CD14-positive monocyte (primary cell): ENCODE results near the gene TECPR2. TPM values are rescaled to one million over a fixed set of nuclear protein-coding genes. Genes with fewer than 3 reads are reported as not detected.
A peak's percentile ranks its signal among the peaks of the same experiment; 100 is the strongest.

ENCODE experiments used
- DNase-seq, 3 donors: peaks; one replicate each; pipeline ENCODE4 v3.0.0-alpha.2; 2011 to 2022
- H2AFZ ChIP-seq: 2 replicates; pipeline ENCODE4 v1.6.0; 2012; ENCODE audit warnings: mild to moderate bottlenecking, low read depth, low read length, inconsistent platforms; ENCODE audit not compliant: insufficient read depth, poor library complexity, severe bottlenecking
- H3K27ac ChIP-seq, 2 donors: 1 replicate in 1 of 2; 2 replicates in 1 of 2; pipeline ENCODE4 v1.5.1; 2012 to 2013; ENCODE audit warnings: low read length in 2 of 2, control low read depth in 1 of 2, inconsistent platforms in 1 of 2, low read depth in 1 of 2, mild to moderate bottlenecking in 1 of 2
- H3K27me3 ChIP-seq, 2 donors: one replicate each; pipeline versions ENCODE4 v1.6.0 to v1.6.1; 2011 to 2013; ENCODE audit warnings: low read length in 2 of 2; ENCODE audit not compliant: control insufficient read depth in 2 of 2, insufficient read depth in 2 of 2
- H3K36me3 ChIP-seq, 2 donors: replicated peaks in 1 of 2; 1 replicate in 1 of 2; 2 replicates in 1 of 2; pipeline versions ENCODE4 v1.5.1 to v1.6.1; 2012 to 2013; ENCODE audit warnings: low read length in 2 of 2, control low read depth in 1 of 2, inconsistent platforms in 1 of 2, mild to moderate bottlenecking in 1 of 2; ENCODE audit not compliant: insufficient read depth in 2 of 2, control insufficient read depth in 1 of 2
- H3K4me1 ChIP-seq, 2 donors: 1 replicate in 1 of 2; 2 replicates in 1 of 2; pipeline versions ENCODE4 v1.5.1 to v1.6.1; 2012 to 2013; ENCODE audit warnings: low read length in 2 of 2, control low read depth in 1 of 2, inconsistent platforms in 1 of 2, mild to moderate bottlenecking in 1 of 2, moderate library complexity in 1 of 2; ENCODE audit not compliant: insufficient read depth in 2 of 2, control insufficient read depth in 1 of 2
- H3K4me2 ChIP-seq: replicated peaks from 2 replicates; pipeline ENCODE3; 2012; ENCODE audit warnings: low read length, moderate library complexity, mild to moderate bottlenecking; ENCODE audit not compliant: poor library complexity, severe bottlenecking; ENCODE audit errors: extremely low read depth
- H3K4me3 ChIP-seq, 3 experiments: fragments of 200-600 bp in 1 of 3; sonication (generic) in 1 of 3; replicated peaks in 1 of 3; 1 replicate in 2 of 3; 2 replicates in 1 of 3; pipeline ENCODE4 v1.5.1; 2011 to 2013; ENCODE audit warnings: low read length in 3 of 3, mild to moderate bottlenecking in 3 of 3, control low read depth in 2 of 3, low read depth in 2 of 3, inconsistent platforms in 1 of 3, moderate library complexity in 1 of 3
- H3K79me2 ChIP-seq: 2 replicates; pipeline ENCODE4 v1.6.0; 2012; ENCODE audit warnings: mild to moderate bottlenecking, control low read depth, inconsistent platforms, low read length, moderate library complexity; ENCODE audit not compliant: insufficient read depth
- H3K9ac ChIP-seq: 2 replicates; pipeline ENCODE4 v1.6.0; 2017; ENCODE audit warnings: low read length, mild to moderate bottlenecking; ENCODE audit not compliant: insufficient read depth, poor library complexity, severe bottlenecking
- H3K9me3 ChIP-seq, 2 donors: replicated peaks in 1 of 2; 1 replicate in 1 of 2; 2 replicates in 1 of 2; pipeline versions ENCODE4 v1.5.1 to v1.6.1; 2012 to 2013; ENCODE audit warnings: low read length in 2 of 2, control low read depth in 1 of 2; ENCODE audit not compliant: control insufficient read depth in 1 of 2, insufficient read depth in 1 of 2
- H4K20me1 ChIP-seq: 2 replicates; pipeline ENCODE4 v1.6.0; 2012; ENCODE audit warnings: mild to moderate bottlenecking, low read length, control low read depth, moderate library complexity; ENCODE audit not compliant: insufficient read depth
- H3K27ac Mint-ChIP-seq, 7 donors: one replicate each; pipeline ENCODE4 v1.8.0; 2020; ENCODE audit warnings: mild to moderate bottlenecking in 7 of 7, mixed read lengths in 7 of 7, moderate library complexity in 6 of 7, inconsistent platforms in 2 of 7
- H3K27me3 Mint-ChIP-seq, 3 donors: one replicate each; pipeline ENCODE4 v1.8.0; 2021 to 2022; ENCODE audit warnings: low read depth in 3 of 3, mild to moderate bottlenecking in 3 of 3, mixed read lengths in 3 of 3, moderate library complexity in 3 of 3, inconsistent platforms in 1 of 3
- H3K36me3 Mint-ChIP-seq, 2 donors: one replicate each; pipeline ENCODE4 v1.8.0; 2020; ENCODE audit warnings: mixed read lengths in 2 of 2, inconsistent platforms in 1 of 2, mild to moderate bottlenecking in 1 of 2
- H3K4me1 Mint-ChIP-seq: one replicate; pipeline ENCODE4 v1.8.0; 2020; ENCODE audit warnings: mild to moderate bottlenecking, mixed read lengths
- H3K4me3 Mint-ChIP-seq, 2 donors: one replicate each; pipeline ENCODE4 v1.8.0; 2020; ENCODE audit warnings: mild to moderate bottlenecking in 2 of 2, mixed read lengths in 2 of 2, moderate library complexity in 1 of 2
- H3K9me3 Mint-ChIP-seq, 7 donors: one replicate each; pipeline ENCODE4 v1.8.0; 2020 to 2022; ENCODE audit warnings: mixed read lengths in 7 of 7, mild to moderate bottlenecking in 6 of 7, moderate library complexity in 6 of 7, inconsistent platforms in 2 of 7
- WGBS: methylation state at CpG from one replicate; pipeline ENCODE4 v1.1.5; 2013; ENCODE audit warnings: missing lambda C conversion rate; ENCODE audit not compliant: insufficient coverage; 5-methylcytosine and 5-hydroxymethylcytosine counted together
- intact Hi-C, 2 donors: fragments of 100-400 bp; cut with micrococcal nuclease; formaldehyde crosslinking; loops; one replicate each; pipeline versions ENCODE4 v1.15.0 to v1.15.1; 2023
- polyA plus RNA-seq, 3 donors: library from polyadenylated mRNA; depleted of rRNA in 1 of 3; unstranded in 2 of 3; stranded (reverse) in 1 of 3; fragments of 300-500 nt in 2 of 3; fragments of >200 nt in 1 of 3; fragmentation: Illumina TruSeq in 2 of 3; gene quantifications; 1 replicate in 2 of 3; 2 replicates in 1 of 3; pipeline ENCODE4 v1.2.3, GENCODE V29; 2012 to 2021
- TF ChIP-seq, protein P1 (sequence below): fragments of 200-600 bp; IDR thresholded peaks from one replicate; pipeline ENCODE4 v1.8.0; 2022; ENCODE audit warnings: antibody characterized with exemption, mild to moderate bottlenecking

TECPR2 gene
- polyA plus RNA-seq, 3 donors = 2.8 to 10.4 (median 6.4) TPM

DNA sequence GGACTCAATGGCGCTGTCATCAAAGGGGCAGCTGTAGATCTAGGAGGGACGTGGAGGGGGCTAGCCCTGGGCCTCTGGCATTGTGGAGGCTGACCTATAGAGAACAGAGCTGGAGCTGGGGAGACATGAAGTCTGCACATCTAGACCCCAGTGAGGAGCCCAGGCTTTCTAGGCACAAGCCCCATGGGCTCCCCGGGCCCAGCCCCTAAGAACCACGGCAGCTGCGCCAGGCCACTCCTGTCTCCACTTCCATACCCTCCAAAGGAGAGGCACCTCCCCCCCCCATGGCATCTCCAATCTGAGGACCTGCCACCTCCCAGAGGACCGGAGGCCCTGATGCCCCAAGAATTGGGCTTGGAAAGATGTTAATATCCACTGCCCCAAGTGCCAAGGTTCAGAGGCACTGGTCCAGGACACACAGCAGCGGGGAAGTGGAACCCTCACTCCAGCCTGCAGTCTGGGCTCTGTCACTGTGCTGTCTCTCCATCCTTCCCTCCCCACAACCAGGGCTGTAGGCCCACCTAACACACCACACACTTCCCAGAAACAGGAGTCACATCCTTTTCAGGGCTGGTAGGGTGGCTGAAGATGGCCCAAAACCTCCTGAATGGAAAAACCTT is 142.4 kb downstream of the TECPR2 start:
- Histone ChIP-seq H2AFZ (no peak overlapping the region), H3K4me2 (no peak overlapping the region), H3K36me3 (no peaks in the 10 kb centered on the region), H4K20me1 (no peaks in the 10 kb centered on the region), H3K9me3 (no peaks in the 10 kb centered on the region), H3K79me2 (no peaks in the 10 kb centered on the region), H3K4me3 (no peak overlapping the region), H3K27ac (no peak overlapping the region), H3K4me1 (peaks cover 16 to 20% of the 10 kb centered on the region in 2 donors), H3K27me3 (peaks cover 0 to 4% of the 10 kb centered on the region in 2 donors), H3K9ac (no peak overlapping the region)
- peaks cover 8 to 22% of the 10 kb centered on the region in 2 donors for H3K36me3 Mint-ChIP-seq
- H3K27ac Mint-ChIP-seq = peak overlapping the region in 3 of 7 donors; percentile 26 to 69 (median 31)
- peaks cover 0 to 3% (median 2%) of the 10 kb centered on the region in 7 donors for H3K9me3 Mint-ChIP-seq
- H3K4me3 Mint-ChIP-seq = no peak overlapping the region
- intact Hi-C loops = loop anchor here in 1 of 2 donors (10.0 kb wide), 1 partner anchor 140 kb away; the partner anchor contains the start of genes CINP and TECPR2
- H3K4me1 Mint-ChIP-seq = peaks cover 24% of the 10 kb centered on the region
- TF ChIP-seq, protein P1, sequence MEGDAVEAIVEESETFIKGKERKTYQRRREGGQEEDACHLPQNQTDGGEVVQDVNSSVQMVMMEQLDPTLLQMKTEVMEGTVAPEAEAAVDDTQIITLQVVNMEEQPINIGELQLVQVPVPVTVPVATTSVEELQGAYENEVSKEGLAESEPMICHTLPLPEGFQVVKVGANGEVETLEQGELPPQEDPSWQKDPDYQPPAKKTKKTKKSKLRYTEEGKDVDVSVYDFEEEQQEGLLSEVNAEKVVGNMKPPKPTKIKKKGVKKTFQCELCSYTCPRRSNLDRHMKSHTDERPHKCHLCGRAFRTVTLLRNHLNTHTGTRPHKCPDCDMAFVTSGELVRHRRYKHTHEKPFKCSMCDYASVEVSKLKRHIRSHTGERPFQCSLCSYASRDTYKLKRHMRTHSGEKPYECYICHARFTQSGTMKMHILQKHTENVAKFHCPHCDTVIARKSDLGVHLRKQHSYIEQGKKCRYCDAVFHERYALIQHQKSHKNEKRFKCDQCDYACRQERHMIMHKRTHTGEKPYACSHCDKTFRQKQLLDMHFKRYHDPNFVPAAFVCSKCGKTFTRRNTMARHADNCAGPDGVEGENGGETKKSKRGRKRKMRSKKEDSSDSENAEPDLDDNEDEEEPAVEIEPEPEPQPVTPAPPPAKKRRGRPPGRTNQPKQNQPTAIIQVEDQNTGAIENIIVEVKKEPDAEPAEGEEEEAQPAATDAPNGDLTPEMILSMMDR = no peak
- DNase-seq = no peak
- peaks cover 0 to 2% (median 2%) of the 10 kb centered on the region in 3 donors for H3K27me3 Mint-ChIP-seq
- WGBS = 99% methylated on average over 7 of the region's 7 CpGs

DNA sequence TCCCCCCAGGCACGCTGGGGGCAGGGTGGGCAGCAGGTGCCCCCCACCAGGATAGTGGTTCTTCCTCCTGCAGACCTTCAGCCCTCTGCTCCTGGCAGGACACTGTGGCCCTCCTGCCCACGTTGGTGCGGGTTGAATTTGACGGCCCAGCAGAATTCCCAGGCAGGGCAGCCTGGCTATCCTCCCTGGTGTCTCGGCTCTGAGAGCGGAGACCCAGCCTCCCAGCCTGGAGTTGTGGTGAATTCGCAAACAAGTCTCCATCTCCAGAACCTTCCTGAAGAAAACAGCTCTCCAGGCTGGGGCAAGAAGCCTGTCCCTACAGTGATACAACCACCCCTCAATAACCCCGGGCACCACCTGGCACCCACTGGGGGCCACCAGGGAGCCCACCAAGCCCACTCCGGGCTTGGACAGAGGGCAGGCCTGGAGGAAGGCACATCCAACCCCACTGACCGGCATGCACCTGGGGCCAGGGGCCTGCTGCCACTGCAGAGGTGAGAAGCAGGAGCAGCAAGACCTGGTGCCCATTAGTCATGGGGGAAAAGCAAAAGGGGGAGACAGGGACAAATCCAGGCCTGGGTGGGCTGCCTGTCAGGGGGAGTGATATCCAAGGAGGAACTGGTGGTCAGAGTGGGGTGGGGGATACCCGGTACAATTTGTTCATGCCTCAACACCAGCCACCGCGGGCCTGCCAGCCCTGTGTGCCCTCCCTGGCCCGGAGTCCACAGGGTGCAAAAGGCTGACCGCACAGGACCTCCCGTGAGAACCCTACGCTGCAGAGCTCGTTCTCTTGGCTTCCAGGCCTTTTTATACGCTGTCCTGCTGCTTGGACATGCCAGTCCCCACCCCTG is 143.3 kb downstream of the TECPR2 start:
- 95% methylated on average over 17 of the region's 19 CpGs for WGBS
- Histone ChIP-seq H3K4me2 (no peak overlapping the region), H3K79me2 (no peaks in the 10 kb centered on the region), H3K27me3 (peaks cover 0 to 4% of the 10 kb centered on the region in 2 donors), H3K4me1 (peaks cover 16 to 20% of the 10 kb centered on the region in 2 donors), H3K27ac (no peak overlapping the region), H3K9ac (no peak overlapping the region), H2AFZ (no peak overlapping the region), H3K36me3 (no peaks in the 10 kb centered on the region), H3K9me3 (no peaks in the 10 kb centered on the region), H4K20me1 (no peaks in the 10 kb centered on the region), H3K4me3 (no peak overlapping the region)
- DNase-seq = no peak
- Mint-ChIP-seq H3K27ac (peak overlapping the region in 4 of 7 donors; percentile 9 to 68 (median 30)), H3K27me3 (peaks cover 2 to 7% (median 4%) of the 10 kb centered on the region in 3 donors), H3K36me3 (peaks cover 2 to 13% of the 10 kb centered on the region in 2 donors), H3K4me3 (no peak overlapping the region), H3K4me1 (peaks cover 24% of the 10 kb centered on the region), H3K9me3 (peaks cover 0 to 3% (median 2%) of the 10 kb centered on the region in 7 donors)
- intact Hi-C loops = loop anchor here in 1 of 2 donors (10.0 kb wide), 1 partner anchor 141 kb away; the partner anchor contains the start of genes CINP and TECPR2
- TF ChIP-seq, protein P1 = no peak
